H9 (cell line): ENCODE measurements around the gene TLK1. TPM values are rescaled to one million over a fixed set of nuclear protein-coding genes. Genes with fewer than 3 reads are reported as not detected.

ENCODE experiments used
- DNase-seq: peaks from one replicate; pipeline ENCODE4 v3.0.0-alpha.2; 2017
- H2AFZ ChIP-seq: one replicate; pipeline ENCODE4 v1.6.1; 2013; ENCODE audit warnings: mild to moderate bottlenecking, low read length, control low read depth, moderate library complexity
- H2AK5ac ChIP-seq: 2 replicates; pipeline ENCODE4 v1.6.1; 2013; ENCODE audit warnings: low read length, control low read depth, mixed read lengths; ENCODE audit not compliant: insufficient read length
- H2BK120ac ChIP-seq: one replicate; pipeline ENCODE4 v1.6.1; 2013; ENCODE audit warnings: low read depth, mild to moderate bottlenecking, low read length, control low read depth, inconsistent platforms; ENCODE audit not compliant: poor library complexity, severe bottlenecking
- H2BK12ac ChIP-seq: 2 replicates; pipeline ENCODE4 v1.6.1; 2013; ENCODE audit warnings: low read length, control low read depth, mixed read lengths, low read depth; ENCODE audit not compliant: insufficient read length
- H2BK15ac ChIP-seq: 2 replicates; pipeline ENCODE4 v1.6.1; 2013; ENCODE audit warnings: low read depth, low read length, control low read depth
- H2BK20ac ChIP-seq: one replicate; pipeline ENCODE4 v1.6.1; 2013; ENCODE audit warnings: low read depth, mild to moderate bottlenecking, low read length, control low read depth, inconsistent platforms; ENCODE audit not compliant: poor library complexity, severe bottlenecking
- H2BK5ac ChIP-seq: 2 replicates; pipeline ENCODE4 v1.6.1; 2013; ENCODE audit warnings: low read length, control low read depth, mixed read lengths; ENCODE audit not compliant: insufficient read length
- H3K14ac ChIP-seq: 2 replicates; pipeline ENCODE4 v1.6.1; 2013; ENCODE audit warnings: low read length, control low read depth; ENCODE audit not compliant: insufficient read depth
- H3K18ac ChIP-seq: 2 replicates; pipeline ENCODE4 v1.6.1; 2013; ENCODE audit warnings: low read depth, mild to moderate bottlenecking, mixed read lengths, low read length, control low read depth; ENCODE audit not compliant: insufficient read length
- H3K23ac ChIP-seq: 2 replicates; pipeline ENCODE4 v1.6.1; 2013; ENCODE audit warnings: low read length, control low read depth, mixed read lengths, low read depth; ENCODE audit not compliant: insufficient read length
- H3K23me2 ChIP-seq: 2 replicates; pipeline ENCODE4 v1.6.1; 2013; ENCODE audit warnings: low read depth, mild to moderate bottlenecking, mixed read lengths, low read length, control low read depth; ENCODE audit not compliant: insufficient read length, poor library complexity, severe bottlenecking
- H3K27ac ChIP-seq: 2 replicates; pipeline ENCODE4 v1.5.1; 2013; ENCODE audit warnings: low read length, control low read depth, mixed read lengths, low read depth; ENCODE audit not compliant: insufficient read length
- H3K27me3 ChIP-seq: 2 replicates; pipeline ENCODE4 v1.6.1; 2013; ENCODE audit warnings: low read length, control low read depth, inconsistent platforms; ENCODE audit not compliant: insufficient read depth
- H3K4ac ChIP-seq: 2 replicates; pipeline ENCODE4 v1.6.1; 2013; ENCODE audit warnings: low read depth, mild to moderate bottlenecking, control low read depth, inconsistent platforms, low read length, moderate library complexity
- H3K4me1 ChIP-seq: 2 replicates; pipeline ENCODE4 v1.6.1; 2013; ENCODE audit warnings: low read length, control low read depth, inconsistent platforms; ENCODE audit not compliant: insufficient read depth
- H3K4me2 ChIP-seq: 2 replicates; pipeline ENCODE4 v1.6.1; 2013; ENCODE audit warnings: low read length, control low read depth, mixed read lengths; ENCODE audit not compliant: insufficient read length, insufficient read depth
- H3K56ac ChIP-seq: 2 replicates; pipeline ENCODE4 v1.6.1; 2013; ENCODE audit warnings: low read depth, mild to moderate bottlenecking, mixed read lengths, low read length, control low read depth; ENCODE audit not compliant: insufficient read length
- H3K79me1 ChIP-seq: 2 replicates; pipeline ENCODE4 v1.6.1; 2013; ENCODE audit warnings: low read depth, mild to moderate bottlenecking, moderate library complexity, low read length, control low read depth, inconsistent platforms; ENCODE audit not compliant: insufficient read depth, poor library complexity, severe bottlenecking
- H3K79me2 ChIP-seq: 2 replicates; pipeline ENCODE4 v1.6.1; 2013; ENCODE audit warnings: low read length, control low read depth, inconsistent platforms; ENCODE audit not compliant: insufficient read depth
- H3K9ac ChIP-seq: 2 replicates; pipeline ENCODE4 v1.6.1; 2013; ENCODE audit warnings: low read length, control low read depth, mixed read lengths; ENCODE audit not compliant: insufficient read length; ENCODE audit errors: extremely low read depth
- H3K9me3 ChIP-seq: one replicate; pipeline ENCODE4 v1.6.1; 2013; ENCODE audit warnings: low read depth, low read length, inconsistent platforms; ENCODE audit not compliant: control insufficient read depth
- H3T11ph ChIP-seq: one replicate; pipeline ENCODE4 v1.6.1; 2013; ENCODE audit warnings: mild to moderate bottlenecking, low read length, control low read depth, inconsistent platforms
- H4K20me1 ChIP-seq: one replicate; pipeline ENCODE4 v1.6.1; 2013; ENCODE audit not compliant: control insufficient read depth, insufficient read length, insufficient read depth
- H4K5ac ChIP-seq: 2 replicates; pipeline ENCODE4 v1.6.1; 2013; ENCODE audit warnings: low read depth, mild to moderate bottlenecking, mixed read lengths, low read length, control low read depth; ENCODE audit not compliant: insufficient read length
- H4K8ac ChIP-seq: replicated peaks from 2 replicates; pipeline ENCODE4 v1.6.1; 2013; ENCODE audit warnings: low read length, control low read depth, mixed read lengths, low read depth; ENCODE audit not compliant: insufficient read length
- H4K91ac ChIP-seq: 2 replicates; pipeline ENCODE4 v1.6.1; 2013; ENCODE audit warnings: low read depth, mild to moderate bottlenecking, moderate library complexity, mixed read lengths, low read length, control low read depth; ENCODE audit not compliant: insufficient read length
- H3K27ac Mint-ChIP-seq, 3 experiments: 2 replicates in 2 of 3; 3 replicates in 1 of 3; pipeline ENCODE4 v1.8.0; 2020 to 2021; ENCODE audit warnings: mixed read lengths in 3 of 3, mild to moderate bottlenecking in 1 of 3, moderate library complexity in 1 of 3
- H3K27me3 Mint-ChIP-seq: 2 replicates; pipeline ENCODE4 v1.8.0; 2021; ENCODE audit warnings: low read depth, mild to moderate bottlenecking, moderate library complexity, mixed read lengths
- H3K36me3 Mint-ChIP-seq, 3 experiments: 2 replicates in 2 of 3; 3 replicates in 1 of 3; pipeline ENCODE4 v1.8.0; 2020 to 2021; ENCODE audit warnings: low read depth in 3 of 3, mixed read lengths in 3 of 3; ENCODE audit not compliant: insufficient read depth in 1 of 3
- H3K4me1 Mint-ChIP-seq, 2 experiments: 2 replicates each; pipeline ENCODE4 v1.8.0; 2020; ENCODE audit warnings: mixed read lengths in 2 of 2
- H3K4me3 Mint-ChIP-seq, 2 experiments: 2 replicates in 1 of 2; 3 replicates in 1 of 2; pipeline ENCODE4 v1.8.0; 2020 to 2021; ENCODE audit warnings: mild to moderate bottlenecking in 2 of 2, mixed read lengths in 2 of 2, moderate library complexity in 1 of 2
- H3K9me3 Mint-ChIP-seq, 2 experiments: 2 replicates in 1 of 2; 3 replicates in 1 of 2; pipeline ENCODE4 v1.8.0; 2020; ENCODE audit warnings: mild to moderate bottlenecking in 2 of 2, mixed read lengths in 2 of 2, moderate library complexity in 1 of 2
- CTCF ChIP-seq: fragments of 200-600 bp; sonication (generic); conservative IDR thresholded peaks from 3 replicates; pipeline ENCODE4 v1.8.0; 2021; ENCODE audit warnings: antibody characterized with exemption, mild to moderate bottlenecking
- WGBS: extraction: QIAGEN DNeasy Blood & Tissue Kit; methylation state at CpG from one replicate; pipeline ENCODE4 v1.1.7; 2013; ENCODE audit warnings: missing lambda C conversion rate, low lambda C conversion rate, mixed read lengths; ENCODE audit not compliant: insufficient read length; ENCODE audit errors: extremely low coverage; 5-methylcytosine and 5-hydroxymethylcytosine counted together
- total RNA-seq: library from RNA; stranded (reverse); gene quantifications from 2 replicates; pipeline ENCODE4 v1.2.1, GENCODE V29; 2021

Gene TLK1
- total RNA-seq, 1 experiment from 2014 or later = 112 TPM

- no peak overlapping the region for H2AFZ ChIP-seq
- Mint-ChIP-seq H3K9me3 (no peaks in the 10 kb centered on the region; a peak in 2 of 5 replicates), H3K4me3 (no peak overlapping the region), H3K36me3 (peaks cover 0 to 7% (median 0%) of the 10 kb centered on the region in 3 experiments; a peak in 2 of 7 replicates), H3K4me1 (no peaks in the 10 kb centered on the region; a peak in 1 of 4 replicates), H3K27me3 (no peaks in the 10 kb centered on the region), H3K27ac (no peak overlapping the region)
- no peak overlapping the region for H2BK12ac ChIP-seq
- no peak overlapping the region for H3K56ac ChIP-seq
- no peak overlapping the region for H3K4me2 ChIP-seq
- H3K27ac ChIP-seq = no peak overlapping the region
- TF ChIP-seq CTCF = no peak
- no peaks in the 10 kb centered on the region for H3K4me1 ChIP-seq
- H3T11ph ChIP-seq = no peak overlapping the region
- H3K23ac ChIP-seq = no peak overlapping the region
- WGBS = no CpG with 5 or more reads among the region's 4 CpGs
- no peak overlapping the region for H4K8ac ChIP-seq
- H3K79me2 ChIP-seq = no peaks in the 10 kb centered on the region
- H2BK20ac ChIP-seq = no peak overlapping the region
- no peak overlapping the region for H4K5ac ChIP-seq
- no peaks in the 10 kb centered on the region for H4K20me1 ChIP-seq
- no peak overlapping the region for H3K9ac ChIP-seq
- no peak overlapping the region for H2BK120ac ChIP-seq
- no peaks in the 10 kb centered on the region for H3K27me3 ChIP-seq
- H2AK5ac ChIP-seq = no peak overlapping the region
- H2BK15ac ChIP-seq = no peak overlapping the region
- H4K91ac ChIP-seq = no peak overlapping the region
- no peak overlapping the region for H3K4ac ChIP-seq
- no peak overlapping the region for H3K14ac ChIP-seq
- no peaks in the 10 kb centered on the region for H3K23me2 ChIP-seq
- no peak for DNase-seq
- H2BK5ac ChIP-seq = no peak overlapping the region
- no peaks in the 10 kb centered on the region for H3K9me3 ChIP-seq
- no peak overlapping the region for H3K18ac ChIP-seq
- H3K79me1 ChIP-seq = no peaks in the 10 kb centered on the region
Observed at GRCh38 chr2:171201767-171202166, 41.1 kb upstream of the TLK1 start.
